Thyroid gland (tissue), 4 donors: ENCODE measurements around the gene SLC51A.

Experiments
- POLR2A ChIP-seq, 2 donors: fragments of 450-650 bp; IDR thresholded peaks; one replicate each; pipeline ENCODE4 v1.6.1; 2017; ENCODE audit warnings: antibody characterized with exemption in 2 of 2, mild to moderate bottlenecking in 2 of 2, moderate library complexity in 1 of 2
- TF ChIP-seq, protein P1 (sequence below), 6 experiments: fragments of 200-600 bp in 3 of 6; fragments of 450-650 bp in 3 of 6; sonication (generic) in 3 of 6; IDR thresholded peaks; one replicate each; pipeline ENCODE4 v1.5.1; 2016 to 2019; ENCODE audit warnings: antibody characterized with exemption in 6 of 6, mild to moderate bottlenecking in 2 of 6, inconsistent platforms in 1 of 6, moderate library complexity in 1 of 6

DNA sequence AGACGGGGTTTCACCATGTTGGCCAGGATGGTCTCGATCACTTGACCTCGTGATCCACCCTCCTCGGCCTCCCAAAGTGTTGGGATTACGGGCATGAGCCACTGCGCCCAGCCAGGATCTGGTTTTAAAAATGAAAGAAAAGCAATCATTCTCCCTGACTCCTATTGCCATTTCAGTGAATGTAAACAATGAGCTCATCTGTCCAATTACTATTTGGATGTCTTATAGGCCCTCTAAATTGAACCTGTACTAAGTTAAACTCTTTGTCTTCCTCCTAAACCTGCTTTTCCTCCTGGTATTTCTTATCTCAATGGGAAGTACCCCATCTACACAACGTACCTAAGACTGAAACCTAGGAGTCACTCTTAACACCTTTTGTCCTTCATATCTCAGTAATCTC lies 47.5 kb downstream of the SLC51A start:
- TF ChIP-seq, protein P1, sequence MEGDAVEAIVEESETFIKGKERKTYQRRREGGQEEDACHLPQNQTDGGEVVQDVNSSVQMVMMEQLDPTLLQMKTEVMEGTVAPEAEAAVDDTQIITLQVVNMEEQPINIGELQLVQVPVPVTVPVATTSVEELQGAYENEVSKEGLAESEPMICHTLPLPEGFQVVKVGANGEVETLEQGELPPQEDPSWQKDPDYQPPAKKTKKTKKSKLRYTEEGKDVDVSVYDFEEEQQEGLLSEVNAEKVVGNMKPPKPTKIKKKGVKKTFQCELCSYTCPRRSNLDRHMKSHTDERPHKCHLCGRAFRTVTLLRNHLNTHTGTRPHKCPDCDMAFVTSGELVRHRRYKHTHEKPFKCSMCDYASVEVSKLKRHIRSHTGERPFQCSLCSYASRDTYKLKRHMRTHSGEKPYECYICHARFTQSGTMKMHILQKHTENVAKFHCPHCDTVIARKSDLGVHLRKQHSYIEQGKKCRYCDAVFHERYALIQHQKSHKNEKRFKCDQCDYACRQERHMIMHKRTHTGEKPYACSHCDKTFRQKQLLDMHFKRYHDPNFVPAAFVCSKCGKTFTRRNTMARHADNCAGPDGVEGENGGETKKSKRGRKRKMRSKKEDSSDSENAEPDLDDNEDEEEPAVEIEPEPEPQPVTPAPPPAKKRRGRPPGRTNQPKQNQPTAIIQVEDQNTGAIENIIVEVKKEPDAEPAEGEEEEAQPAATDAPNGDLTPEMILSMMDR (IDR thresholded peaks at IDR 0.05) = no peak
- no peak for TF ChIP-seq POLR2A (IDR thresholded peaks at IDR 0.05)
